HepG2 (cell line): Measurements from ENCODE around the gene PTPRN. TPM values are rescaled to one million over a fixed set of nuclear protein-coding genes. Genes with fewer than 3 reads are reported as not detected.

ENCODE experiments used
- BCL3 ChIP-seq: sonication (generic); formaldehyde crosslinking; IDR thresholded peaks from 2 replicates; pipeline ENCODE4 v1.5.1; 2020; ENCODE audit warnings: mild to moderate bottlenecking, missing genetic modification reagents, moderate library complexity
- ELF4 ChIP-seq: sonication (generic); formaldehyde crosslinking; IDR thresholded peaks from 2 replicates; pipeline ENCODE4 v1.5.0; 2020; ENCODE audit warnings: missing genetic modification reagents, mild to moderate bottlenecking, moderate library complexity, borderline replicate concordance
- FOXK1 ChIP-seq: sonication (generic); formaldehyde crosslinking; IDR thresholded peaks from 2 replicates; pipeline ENCODE4 v1.4.0; 2020; ENCODE audit warnings: low read depth, missing genetic modification reagents, borderline replicate concordance
- FOXP1 ChIP-seq, 2 experiments: fragments of 450-650 bp in 1 of 2; IDR thresholded peaks; 2 replicates each; pipeline ENCODE4 v1.6.1; 2017 to 2018; ENCODE audit warnings: antibody characterized with exemption in 1 of 2
- HOXA7 ChIP-seq: sonication (generic); formaldehyde crosslinking; IDR thresholded peaks from 2 replicates; pipeline ENCODE4 v1.8.1; 2022; ENCODE audit warnings: mild to moderate bottlenecking, missing genetic modification reagents, moderate library complexity
- JDP2 ChIP-seq: sonication (generic); formaldehyde crosslinking; IDR thresholded peaks from 2 replicates; pipeline ENCODE4 v1.8.1; 2022; ENCODE audit warnings: missing genetic modification reagents, borderline replicate concordance
- KLF6 ChIP-seq: IDR thresholded peaks from 2 replicates; pipeline ENCODE4 v1.8.0; 2016; ENCODE audit warnings: missing biosample characterization, missing genetic modification reagents
- MAZ ChIP-seq, 2 experiments: sonication (generic) in 1 of 2; formaldehyde crosslinking in 1 of 2; IDR thresholded peaks; 2 replicates each; pipeline versions ENCODE4 v1.5.0 to v1.6.1; 2012 to 2020; ENCODE audit warnings: low read depth in 2 of 2, mild to moderate bottlenecking in 2 of 2, borderline replicate concordance in 1 of 2, improper control_type of control experiment in 1 of 2, low read length in 1 of 2, missing genetic modification reagents in 1 of 2, moderate library complexity in 1 of 2
- NR2F6 ChIP-seq, 2 experiments: IDR thresholded peaks; 2 replicates each; pipeline ENCODE4 v1.6.1; 2016; ENCODE audit warnings: antibody characterized with exemption in 1 of 2, mild to moderate bottlenecking in 1 of 2
- PLSCR1 ChIP-seq: sonication (generic); formaldehyde crosslinking; IDR thresholded peaks from 2 replicates; pipeline ENCODE4 v1.5.0; 2020; ENCODE audit warnings: missing genetic modification reagents, mild to moderate bottlenecking, borderline replicate concordance
- RFX1 ChIP-seq: fragments of 450-650 bp; IDR thresholded peaks from 2 replicates; pipeline ENCODE4 v1.6.1; 2017
- RFXANK ChIP-seq: IDR thresholded peaks from 2 replicates; pipeline ENCODE4 v1.6.1; 2016
- SIX4 ChIP-seq: sonication (generic); formaldehyde crosslinking; IDR thresholded peaks from 2 replicates; pipeline ENCODE4 v1.4.0; 2020; ENCODE audit warnings: missing genetic modification reagents
- SMAD1 ChIP-seq: sonication (generic); formaldehyde crosslinking; IDR thresholded peaks from 2 replicates; pipeline ENCODE4 v1.4.0; 2020; ENCODE audit warnings: missing genetic modification reagents, low read depth, mild to moderate bottlenecking, borderline replicate concordance
- ZEB1 ChIP-seq: IDR thresholded peaks from 2 replicates; pipeline ENCODE4 v1.6.1; 2012; ENCODE audit warnings: mild to moderate bottlenecking, low read depth, inconsistent platforms; ENCODE audit not compliant: insufficient replicate concordance
- ZIK1 ChIP-seq: sonication (generic); formaldehyde crosslinking; IDR thresholded peaks from 2 replicates; pipeline ENCODE4 v1.5.0; 2020; ENCODE audit warnings: mild to moderate bottlenecking, low read depth, missing genetic modification reagents, borderline replicate concordance
- ZNF484 ChIP-seq: sonication (generic); formaldehyde crosslinking; IDR thresholded peaks from 2 replicates; pipeline ENCODE4 v1.5.1; 2020; ENCODE audit warnings: mild to moderate bottlenecking, low read depth, missing genetic modification reagents, borderline replicate concordance
- ZNF597 ChIP-seq: sonication (generic); formaldehyde crosslinking; IDR thresholded peaks from 2 replicates; pipeline ENCODE4 v1.5.0; 2020; ENCODE audit warnings: missing genetic modification reagents
- polyA plus RNA-seq, 8 experiments: library from polyadenylated mRNA; depleted of rRNA in 3 of 8; stranded (reverse) in 7 of 8; unstranded in 1 of 8; fragments of >200 nt; fragmentation: Illumina TruSeq in 4 of 8; extraction: Trizol in 4 of 8; gene quantifications; 2 replicates each; pipeline versions ENCODE4 v1.2.1 to v1.2.3, GENCODE V29; 2011 to 2016; ENCODE audit warnings: low read depth in 4 of 8, missing spikeins in 1 of 8, mixed read lengths in 1 of 8; ENCODE audit not compliant: insufficient read depth in 1 of 8
- total RNA-seq, 5 experiments: library from RNA; depleted of rRNA; stranded (reverse); fragments of >200 nt; fragmentation: Illumina TruSeq; extraction: Trizol; gene quantifications; 2 replicates each; pipeline ENCODE4 v1.2.3, GENCODE V29; 2016; ENCODE audit warnings: low read depth in 1 of 5
- TF ChIP-seq, protein P1 (sequence below): sonication (generic); formaldehyde crosslinking; IDR thresholded peaks from 2 replicates; pipeline ENCODE4 v1.5.1; 2020; ENCODE audit warnings: mild to moderate bottlenecking, moderate library complexity, missing genetic modification reagents

The PTPRN gene
- total and polyA plus RNA-seq, 2 of the 13 experiments (the other 11 are each of a cell fraction or from before 2014, with no cell fraction given), result 0.26 TPM; not detected in 1

GRCh38 chr2:219277703-219278654 lies 31.2 kb downstream of the PTPRN start (continued):
- TF ChIP-seq FOXK1 (no peak), RFXANK (no peak), HOXA7 (CRISPR knock-in tag) (no peak), ZNF484 (CRISPR knock-in tag) (no peak), ELF4 (CRISPR knock-in tag) (no peak), ZEB1 (no peak), FOXP1 (IDR thresholded peaks at IDR 0.05) (no peak), FOXP1 (CRISPR knock-in tag; IDR thresholded peaks at IDR 0.05) (no peak), MAZ (IDR thresholded peaks at IDR 0.05; ENCODE audit: borderline replicate concordance, low read depth, low read length) (no peak), MAZ (CRISPR knock-in tag; IDR thresholded peaks at IDR 0.05; ENCODE audit: low read depth) (peak; percentile 70), JDP2 (CRISPR knock-in tag) (no peak), KLF6 (CRISPR knock-in tag) (no peak), SMAD1 (peak; percentile 78; the same call in 1 of the 2 replicates), ZIK1 (no peak), PLSCR1 (CRISPR knock-in tag) (no peak), ZNF597 (no peak), RFX1 (no peak), NR2F6 (IDR thresholded peaks at IDR 0.05) (no peak), NR2F6 (CRISPR knock-in tag; IDR thresholded peaks at IDR 0.05) (peak; percentile 13; the same call in 1 of the 2 replicates), BCL3 (CRISPR knock-in tag) (no peak; the same call in 1 of the 2 replicates), SIX4 (no peak)
- TF ChIP-seq, protein P1, sequence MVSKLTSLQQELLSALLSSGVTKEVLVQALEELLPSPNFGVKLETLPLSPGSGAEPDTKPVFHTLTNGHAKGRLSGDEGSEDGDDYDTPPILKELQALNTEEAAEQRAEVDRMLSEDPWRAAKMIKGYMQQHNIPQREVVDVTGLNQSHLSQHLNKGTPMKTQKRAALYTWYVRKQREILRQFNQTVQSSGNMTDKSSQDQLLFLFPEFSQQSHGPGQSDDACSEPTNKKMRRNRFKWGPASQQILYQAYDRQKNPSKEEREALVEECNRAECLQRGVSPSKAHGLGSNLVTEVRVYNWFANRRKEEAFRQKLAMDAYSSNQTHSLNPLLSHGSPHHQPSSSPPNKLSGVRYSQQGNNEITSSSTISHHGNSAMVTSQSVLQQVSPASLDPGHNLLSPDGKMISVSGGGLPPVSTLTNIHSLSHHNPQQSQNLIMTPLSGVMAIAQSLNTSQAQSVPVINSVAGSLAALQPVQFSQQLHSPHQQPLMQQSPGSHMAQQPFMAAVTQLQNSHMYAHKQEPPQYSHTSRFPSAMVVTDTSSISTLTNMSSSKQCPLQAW (CRISPR knock-in tag), result peak; percentile 70
